Fibroblast of lung (primary cell): ENCODE results near the gene EPN3. TPM values are rescaled to one million over a fixed set of nuclear protein-coding genes. Genes with fewer than 3 reads are reported as not detected.

ENCODE experiments used
- DNase-seq, 2 donors: peaks; one replicate each; pipeline versions ENCODE4 v3.0.0 to v3.0.0-alpha.2; 2010; ENCODE audit warnings: low read depth in 2 of 2
- H2AFZ ChIP-seq: 2 replicates; pipeline ENCODE4 v1.5.1; 2012; ENCODE audit warnings: low read length, control low read depth, inconsistent platforms
- H3K27ac ChIP-seq: 2 replicates; pipeline ENCODE4 v1.5.1; 2011; ENCODE audit warnings: low read length, control low read depth; ENCODE audit not compliant: insufficient read depth
- H3K27me3 ChIP-seq: 2 replicates; pipeline ENCODE4 v1.5.1; 2011; ENCODE audit warnings: mild to moderate bottlenecking, low read length; ENCODE audit not compliant: control insufficient read depth, insufficient read depth
- H3K36me3 ChIP-seq: 2 replicates; pipeline ENCODE4 v1.5.1; 2011; ENCODE audit warnings: low read length; ENCODE audit not compliant: control insufficient read depth, insufficient read depth
- H3K4me1 ChIP-seq: 2 replicates; pipeline ENCODE4 v1.5.1; 2011; ENCODE audit warnings: low read length; ENCODE audit not compliant: control insufficient read depth, insufficient read depth; ENCODE audit errors: extremely low read depth
- H3K4me2 ChIP-seq: 2 replicates; pipeline ENCODE4 v1.5.1; 2011; ENCODE audit warnings: low read length, control low read depth; ENCODE audit not compliant: insufficient read depth; ENCODE audit errors: extremely low read depth
- H3K4me3 ChIP-seq, 4 experiments: fragments of 200-600 bp in 1 of 4; sonication (generic) in 1 of 4; replicated peaks in 1 of 4; 2 replicates each; pipeline ENCODE4 v1.5.1; 2011 to 2016; ENCODE audit warnings: low read length in 4 of 4, low read depth in 3 of 4, mild to moderate bottlenecking in 3 of 4, control low read depth in 2 of 4, inconsistent platforms in 1 of 4, mixed read lengths in 1 of 4; ENCODE audit not compliant: insufficient read depth in 1 of 4; ENCODE audit errors: control extremely low read depth in 1 of 4
- H3K79me2 ChIP-seq: 2 replicates; pipeline ENCODE4 v1.5.1; 2012; ENCODE audit warnings: mild to moderate bottlenecking, low read length, inconsistent platforms; ENCODE audit not compliant: control insufficient read depth, insufficient read depth
- H3K9ac ChIP-seq: 2 replicates; pipeline ENCODE4 v1.5.1; 2011; ENCODE audit warnings: mild to moderate bottlenecking, low read length, control low read depth; ENCODE audit not compliant: insufficient read depth
- H3K9me3 ChIP-seq: 2 replicates; pipeline ENCODE4 v1.5.1; 2012; ENCODE audit warnings: low read depth, low read length; ENCODE audit not compliant: control insufficient read depth, insufficient read depth
- H4K20me1 ChIP-seq: 2 replicates; pipeline ENCODE4 v1.5.1; 2011; ENCODE audit warnings: low read length; ENCODE audit not compliant: control insufficient read depth, insufficient read depth; ENCODE audit errors: extremely low read depth
- EZH2 ChIP-seq: IDR thresholded peaks from 2 replicates; pipeline ENCODE4 v1.5.1; 2012; ENCODE audit warnings: low read length, control low read depth, mild to moderate bottlenecking; ENCODE audit errors: missing control alignments
- polyA plus RNA-seq, 2 donors: library from polyadenylated mRNA; depleted of rRNA in 1 of 2; stranded (reverse) in 1 of 2; unstranded in 1 of 2; fragments of >200 nt; gene quantifications; 2 replicates each; pipeline ENCODE4 v1.2.1, GENCODE V29; 2011 to 2012; ENCODE audit warnings: missing spikeins in 1 of 2
- total RNA-seq: library from RNA; depleted of rRNA; stranded (reverse); fragments of >200 nt; gene quantifications from 2 replicates; pipeline ENCODE4 v1.2.1, GENCODE V29; 2014
- TF ChIP-seq, protein P1 (sequence below), 2 donors: IDR thresholded peaks in 1 of 2; conservative IDR thresholded peaks in 1 of 2; 1 replicate in 1 of 2; 2 replicates in 1 of 2; pipeline ENCODE4 v1.5.1; 2011 to 2012; ENCODE audit warnings: low read length in 2 of 2, control low read depth in 1 of 2, inconsistent platforms in 1 of 2, low read depth in 1 of 2, mild to moderate bottlenecking in 1 of 2

Gene EPN3
- total and polyA plus RNA-seq, 2 donors (not counting 1 experiment from before 2014, with no cell fraction given): not detected

DNA sequence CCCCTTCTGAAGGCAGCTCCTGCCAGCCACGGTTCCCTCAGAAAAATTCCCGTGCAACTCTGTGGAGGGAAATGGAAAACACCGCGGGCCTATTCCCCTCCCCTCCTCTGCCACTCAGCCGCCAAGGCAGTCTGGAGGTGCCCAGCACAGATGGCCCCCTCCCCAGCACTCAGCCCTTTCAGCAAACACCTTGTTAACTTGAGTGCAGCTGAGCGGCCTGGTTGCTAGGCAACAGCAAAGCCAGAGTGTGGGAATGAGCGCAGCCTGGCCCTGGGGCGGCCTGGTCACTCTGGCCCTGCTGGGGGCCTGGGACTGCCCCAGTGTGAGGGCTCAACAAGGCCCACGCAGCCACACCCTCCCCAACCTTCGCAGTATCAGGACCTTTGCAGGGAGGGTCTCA is 60.8 kb downstream of the EPN3 start:
- no peak overlapping the region for H2AFZ ChIP-seq
- no peaks in the 10 kb centered on the region for H4K20me1 ChIP-seq
- H3K27ac ChIP-seq: no peak overlapping the region
- TF ChIP-seq, protein P1, sequence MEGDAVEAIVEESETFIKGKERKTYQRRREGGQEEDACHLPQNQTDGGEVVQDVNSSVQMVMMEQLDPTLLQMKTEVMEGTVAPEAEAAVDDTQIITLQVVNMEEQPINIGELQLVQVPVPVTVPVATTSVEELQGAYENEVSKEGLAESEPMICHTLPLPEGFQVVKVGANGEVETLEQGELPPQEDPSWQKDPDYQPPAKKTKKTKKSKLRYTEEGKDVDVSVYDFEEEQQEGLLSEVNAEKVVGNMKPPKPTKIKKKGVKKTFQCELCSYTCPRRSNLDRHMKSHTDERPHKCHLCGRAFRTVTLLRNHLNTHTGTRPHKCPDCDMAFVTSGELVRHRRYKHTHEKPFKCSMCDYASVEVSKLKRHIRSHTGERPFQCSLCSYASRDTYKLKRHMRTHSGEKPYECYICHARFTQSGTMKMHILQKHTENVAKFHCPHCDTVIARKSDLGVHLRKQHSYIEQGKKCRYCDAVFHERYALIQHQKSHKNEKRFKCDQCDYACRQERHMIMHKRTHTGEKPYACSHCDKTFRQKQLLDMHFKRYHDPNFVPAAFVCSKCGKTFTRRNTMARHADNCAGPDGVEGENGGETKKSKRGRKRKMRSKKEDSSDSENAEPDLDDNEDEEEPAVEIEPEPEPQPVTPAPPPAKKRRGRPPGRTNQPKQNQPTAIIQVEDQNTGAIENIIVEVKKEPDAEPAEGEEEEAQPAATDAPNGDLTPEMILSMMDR (conservative IDR thresholded peaks at IDR 0.05 in 1 of 2, IDR thresholded peaks at IDR 0.05 in 1 of 2; ENCODE audit: low read depth in 1 of 2, low read length in 2 of 2): no peak
- no peak for TF ChIP-seq EZH2
- H3K9ac ChIP-seq: no peak overlapping the region
- H3K4me1 ChIP-seq: peaks cover 2% of the 10 kb centered on the region
- H3K4me3 ChIP-seq: no peak overlapping the region
- no peaks in the 10 kb centered on the region for H3K79me2 ChIP-seq
- no peaks in the 10 kb centered on the region for H3K27me3 ChIP-seq
- no peaks in the 10 kb centered on the region for H3K9me3 ChIP-seq
- no peaks in the 10 kb centered on the region for H3K36me3 ChIP-seq
- DNase-seq: no peak
- no peak overlapping the region for H3K4me2 ChIP-seq

Other genes starting within 250 kb of the EPN3 start
- gene XYLT2, start 186.6 kb upstream of the EPN3 start, total RNA-seq: 32.9 and 43.9 TPM in 2 replicates
- 11.3 and 12.7 TPM in 2 replicates for gene XYLT2, start 186.6 kb upstream of the EPN3 start, polyA plus RNA-seq
- 43.4 and 53.3 TPM in 2 replicates for gene MRPL27, start 159.6 kb upstream of the EPN3 start, total RNA-seq
- 113 and 142 TPM in 2 replicates for gene MRPL27, start 159.6 kb upstream of the EPN3 start, polyA plus RNA-seq
- 0.51 and 2.3 TPM in 2 replicates for gene EME1, start 159.5 kb upstream of the EPN3 start, total RNA-seq
- gene EME1, start 159.5 kb upstream of the EPN3 start, polyA plus RNA-seq: 2.7 and 9.3 TPM in 2 replicates
- gene LRRC59, start 135.2 kb upstream of the EPN3 start, total RNA-seq: 83.2 and 88.7 TPM in 2 replicates
- gene LRRC59, start 135.2 kb upstream of the EPN3 start, polyA plus RNA-seq: 142 and 167 TPM in 2 replicates
- 21.1 and 23.6 TPM in 2 replicates for gene ACSF2, start 106.5 kb upstream of the EPN3 start, total RNA-seq
- 12.9 and 16.5 TPM in 2 replicates for gene ACSF2, start 106.5 kb upstream of the EPN3 start, polyA plus RNA-seq
- not detected in 2 replicates for gene CHAD, start 63.9 kb upstream of the EPN3 start, total RNA-seq
- gene CHAD, start 63.9 kb upstream of the EPN3 start, polyA plus RNA-seq: not detected in 2 replicates
- gene RSAD1, start 53.9 kb upstream of the EPN3 start, total RNA-seq: 23.9 and 28.4 TPM in 2 replicates
- gene RSAD1, start 53.9 kb upstream of the EPN3 start, polyA plus RNA-seq: 12.5 and 13.8 TPM in 2 replicates
- 2.3 and 3.0 TPM in 2 replicates for gene MYCBPAP, start 24.3 kb upstream of the EPN3 start, total RNA-seq
- gene MYCBPAP, start 24.3 kb upstream of the EPN3 start, polyA plus RNA-seq: 0.16 and 0.40 TPM in 2 replicates
- gene SPATA20, start 14.4 kb downstream of the EPN3 start, total RNA-seq: 68.8 and 119 TPM in 2 replicates
- 19.9 and 21.6 TPM in 2 replicates for gene SPATA20, start 14.4 kb downstream of the EPN3 start, polyA plus RNA-seq
- 0.26 and 0.99 TPM in 2 replicates for gene CACNA1G, start 28.0 kb downstream of the EPN3 start, total RNA-seq
- gene CACNA1G, start 28.0 kb downstream of the EPN3 start, polyA plus RNA-seq: 0.08 and 0.09 TPM in 2 replicates
- 20.0 and 34.8 TPM in 2 replicates for gene ABCC3, start 102.1 kb downstream of the EPN3 start, total RNA-seq
- gene ABCC3, start 102.1 kb downstream of the EPN3 start, polyA plus RNA-seq: 11.5 and 11.9 TPM in 2 replicates
- gene ANKRD40, start 175.2 kb downstream of the EPN3 start, total RNA-seq: 34.4 and 34.5 TPM in 2 replicates
- gene ANKRD40, start 175.2 kb downstream of the EPN3 start, polyA plus RNA-seq: 59.9 and 65.9 TPM in 2 replicates
- gene LUC7L3, start 186.9 kb downstream of the EPN3 start, total RNA-seq: 23.9 and 35.2 TPM in 2 replicates
- gene LUC7L3, start 186.9 kb downstream of the EPN3 start, polyA plus RNA-seq: 45.2 and 56.5 TPM in 2 replicates
- gene ANKRD40CL, start 234.8 kb downstream of the EPN3 start, total RNA-seq: under 0.01 TPM in 1 of 2 replicates, not detected in the other
- gene ANKRD40CL, start 234.8 kb downstream of the EPN3 start, polyA plus RNA-seq: not detected in 2 replicates